ENCODE data around the gene THAP8. TPM values are rescaled to one million over a fixed set of nuclear protein-coding genes. Genes with fewer than 3 reads are reported as not detected.
A peak's percentile ranks its signal among the peaks of the same experiment; 100 is the strongest.

Gene THAP8
- total and polyA plus RNA-seq, 2 of the 8 experiments (the other 6 are each of a cell fraction or from before 2014, with no cell fraction given): 6.0 to 11.1 TPM

DNA sequence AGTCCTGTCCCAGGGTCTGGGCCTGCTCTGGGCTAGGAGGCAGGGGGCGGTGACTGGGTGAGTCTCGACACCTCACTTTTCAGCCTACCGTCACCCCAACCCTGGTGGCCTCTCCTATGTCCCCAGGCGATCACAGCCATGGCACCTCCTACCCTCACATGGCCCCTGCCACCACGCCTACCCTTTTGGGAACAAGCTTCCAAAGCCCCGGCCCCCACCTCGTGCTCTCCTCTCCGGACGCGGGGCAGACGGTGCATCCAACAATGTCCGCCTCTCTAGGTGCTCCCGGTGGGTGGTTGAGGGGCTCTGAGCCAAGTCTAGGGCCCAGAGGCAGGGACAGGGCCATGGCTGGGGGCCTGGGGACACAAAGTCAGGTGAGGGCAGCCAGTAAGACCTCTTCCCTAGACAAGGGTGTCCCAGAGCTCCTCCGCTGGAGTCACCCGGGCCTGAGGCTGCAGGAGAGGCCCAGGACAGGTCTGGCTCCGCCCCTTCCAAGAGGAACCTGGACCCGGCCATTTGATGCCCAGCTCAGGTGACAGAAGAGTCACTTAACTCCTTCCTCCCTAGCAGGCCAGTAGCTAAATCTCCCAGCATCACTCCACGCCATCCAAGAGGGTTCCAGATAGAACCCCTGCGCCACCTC, 45.6 kb downstream of the THAP8 start, which contains the start of gene SYNE4:
Gene SYNE4, minus strand, starts transcription at position 478 of the 643 bp plus-strand sequence. Its CDS starts 132 bp downstream, at position 346.
- Histone ChIP-seq H3K4me2 (ENCODE audit: insufficient read depth in 1 of 2, low read depth in 2 of 2, low read length in 2 of 2) (peak within 1 kb of the TSS; percentile 57 to 78), H3K9ac (replicated peaks in 1 of 4; ENCODE audit: extremely low read depth in 1 of 4, low read depth in 3 of 4, low read length in 3 of 4) (peak within 1 kb of the TSS in 2 of 4 experiments; percentile 35 to 41; a peak in 4 of 7 replicates), H4K20me1 (replicated peaks in 1 of 2; ENCODE audit: control insufficient read depth in 1 of 2, insufficient read depth in 2 of 2, low read length in 2 of 2) (no peaks in the 10 kb centered on the region), H2BK5ac (ENCODE audit: low read depth, low read length) (peak within 1 kb of the TSS; percentile 76; the same call in 1 of the 2 replicates), H2BK120ac (replicated peaks; ENCODE audit: low read depth, low read length) (no peak within 1 kb of the TSS), H3K9me3 (ENCODE audit: insufficient read depth in 2 of 2, low read depth in 1 of 2, low read length in 1 of 2) (no peaks in the 10 kb centered on the region), H3K23me2 (ENCODE audit: low read depth, low read length) (peaks cover 12% of the 10 kb centered on the region), H3K18ac (ENCODE audit: extremely low read depth, low read length) (peak within 1 kb of the TSS; percentile 97), H3K23ac (ENCODE audit: insufficient read length) (no peak within 1 kb of the TSS), H3K79me2 (ENCODE audit: control insufficient read depth in 1 of 2, insufficient read depth in 2 of 2, low read length in 2 of 2) (no peaks in the 10 kb centered on the region), H2BK15ac (ENCODE audit: low read length) (peak within 1 kb of the TSS; percentile 46; the same call in 1 of the 2 replicates), H4K91ac (replicated peaks; ENCODE audit: insufficient read length, low read length) (peak within 1 kb of the TSS; percentile 88), H3K27ac (ENCODE audit: low read depth, low read length) (no peak within 1 kb of the TSS; the same call in 1 of the 2 replicates), H4K8ac (ENCODE audit: extremely low read depth, insufficient read depth, low read length) (peak within 1 kb of the TSS; percentile 77; the same call in 1 of the 2 replicates), H2BK12ac (ENCODE audit: low read depth, low read length) (peak within 1 kb of the TSS; percentile 39; the same call in 1 of the 2 replicates), H3K14ac (ENCODE audit: insufficient read length) (no peak within 1 kb of the TSS), H3K79me1 (ENCODE audit: low read depth, low read length) (no peaks in the 10 kb centered on the region), H3K27me3 (replicated peaks in 1 of 4; ENCODE audit: control insufficient read depth in 3 of 4, extremely low read depth in 1 of 4, insufficient read depth in 3 of 4, low read length in 3 of 4) (no peaks in the 10 kb centered on the region), H3K4me1 (replicated peaks in 1 of 4; ENCODE audit: control insufficient read depth in 3 of 4, insufficient read depth in 4 of 4, low read length in 3 of 4) (peaks cover 0 to 16% (median 8%) of the 10 kb centered on the region in 4 experiments; a peak in 5 of 7 replicates), H3K4ac (replicated peaks; ENCODE audit: insufficient read length, low read depth, low read length) (peak within 1 kb of the TSS; percentile 71), H3K4me3 (ENCODE audit: extremely low read depth in 1 of 4, insufficient read depth in 2 of 4, low read depth in 3 of 4, low read length in 4 of 4) (peak within 1 kb of the TSS; percentile 42 to 78 (median 52)), H2AK5ac (ENCODE audit: low read depth, low read length) (no peak within 1 kb of the TSS; the same call in 1 of the 2 replicates), H4K5ac (ENCODE audit: insufficient read length, low read depth, low read length) (peak within 1 kb of the TSS; percentile 76), H3K36me3 (ENCODE audit: control insufficient read depth in 2 of 4, insufficient read depth in 4 of 4, low read length in 3 of 4) (peaks cover 0 to 4% (median 0%) of the 10 kb centered on the region in 4 experiments; a peak in 2 of 8 replicates), H2AFZ (ENCODE audit: low read length) (no peak within 1 kb of the TSS), H3K56ac (replicated peaks; ENCODE audit: insufficient read length, low read depth, low read length) (peak within 1 kb of the TSS; percentile 51), H2BK20ac (ENCODE audit: low read length) (0 out of 2 replicates have a peak within 1 kb of the TSS, but pooled peaks have one; percentile 61)
- FAIRE-seq (peak; percentile 88), DNase-seq (ENCODE audit: low read depth in 1 of 2, low spot score in 2 of 2) (peak in 1 of 2 experiments; percentile 81)
- 20% methylated on average over 17 of the region's 19 CpGs; no CpG with 5 or more reads in 1 of the 2 experiments for WGBS, 2 experiments (ENCODE audit: extremely low coverage in 1 of 2, insufficient coverage in 1 of 2, insufficient read length in 1 of 2, insufficient replicate concordance in 2 of 2, low coverage in 1 of 2, low lambda C conversion rate in 2 of 2, missing lambda C conversion rate in 1 of 2)
- TF ChIP-seq SIN3A (conservative IDR thresholded peaks at IDR 0.05 in 1 of 2, IDR thresholded peaks at IDR 0.05 in 1 of 2; ENCODE audit: low read depth in 1 of 2, low read length in 2 of 2) (peak; percentile 30 to 60; a peak in 1 of 4 replicates), KDM4A (IDR thresholded peaks at IDR 0.05; ENCODE audit: low read depth, low read length, severe bottlenecking) (peak; percentile 51), POLR2AphosphoS5 (IDR thresholded peaks at IDR 0.05; ENCODE audit: low read depth, low read length) (peak; percentile 28; the same call in 1 of the 2 replicates), TCF12 (IDR thresholded peaks at IDR 0.05; ENCODE audit: low read depth, low read length) (no peak), POLR2A (IDR thresholded peaks at IDR 0.05; ENCODE audit: control extremely low read depth in 1 of 2, low read depth in 2 of 2, low read length in 2 of 2) (peak in 1 of 2 experiments; percentile 67; a peak in 2 of 3 replicates), SIRT6 (IDR thresholded peaks at IDR 0.05; ENCODE audit: low read length) (no peak), KDM5A (IDR thresholded peaks at IDR 0.05; ENCODE audit: low read length) (no peak), SP1 (IDR thresholded peaks at IDR 0.05; ENCODE audit: low read depth, low read length) (no peak), PHF8 (conservative IDR thresholded peaks at IDR 0.05; ENCODE audit: low read depth, low read length) (peak; percentile 56; the same call in 1 of the 2 replicates), HDAC6 (IDR thresholded peaks at IDR 0.05; ENCODE audit: low read depth, low read length) (no peak)
- TF ChIP-seq, protein P1, sequence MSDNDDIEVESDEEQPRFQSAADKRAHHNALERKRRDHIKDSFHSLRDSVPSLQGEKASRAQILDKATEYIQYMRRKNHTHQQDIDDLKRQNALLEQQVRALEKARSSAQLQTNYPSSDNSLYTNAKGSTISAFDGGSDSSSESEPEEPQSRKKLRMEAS (IDR thresholded peaks at IDR 0.05): peak; percentile 53
- ChIA-PET POLR2A (ENCODE audit: partially characterized antibody) (interaction anchor here (0.6 to 1.9 kb wide), 14 partner anchors 9 to 376 kb away, joined by 3 to 10 read pairs (median 4); partner anchors contain the start of genes CLIP3, SDHAF1, THAP8 and WDR62), CTCF (ENCODE audit: partially characterized antibody) (interaction anchor here (0.5 to 2.3 kb wide), 6 partner anchors 11 to 407 kb away, joined by 3 to 19 read pairs (median 3); no protein-coding TSS in a partner anchor)

Data from H1 (cell line).